ENCODE results near the gene ARMC5.

DNA sequence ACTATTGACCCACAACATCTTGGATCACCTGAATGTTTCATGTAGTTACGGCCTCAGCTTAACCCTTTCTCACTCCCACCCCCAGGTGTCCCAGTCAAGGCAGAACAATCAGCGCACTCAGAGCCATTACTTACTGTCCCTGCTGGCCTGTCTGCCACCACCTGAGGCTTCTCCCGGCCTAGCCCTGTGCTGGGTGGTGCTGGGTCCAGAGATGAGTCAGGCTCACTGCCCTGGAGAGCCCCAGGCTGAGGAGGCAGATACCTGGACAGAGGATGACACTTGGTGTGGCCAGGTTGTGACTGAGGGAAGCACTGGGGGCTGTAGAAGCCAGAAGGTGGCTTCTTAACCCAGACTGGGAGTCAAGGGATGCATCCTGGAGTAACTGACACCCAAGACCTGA is 19.7 kb downstream of the ARMC5 start:
- TF ChIP-seq, protein P1, sequence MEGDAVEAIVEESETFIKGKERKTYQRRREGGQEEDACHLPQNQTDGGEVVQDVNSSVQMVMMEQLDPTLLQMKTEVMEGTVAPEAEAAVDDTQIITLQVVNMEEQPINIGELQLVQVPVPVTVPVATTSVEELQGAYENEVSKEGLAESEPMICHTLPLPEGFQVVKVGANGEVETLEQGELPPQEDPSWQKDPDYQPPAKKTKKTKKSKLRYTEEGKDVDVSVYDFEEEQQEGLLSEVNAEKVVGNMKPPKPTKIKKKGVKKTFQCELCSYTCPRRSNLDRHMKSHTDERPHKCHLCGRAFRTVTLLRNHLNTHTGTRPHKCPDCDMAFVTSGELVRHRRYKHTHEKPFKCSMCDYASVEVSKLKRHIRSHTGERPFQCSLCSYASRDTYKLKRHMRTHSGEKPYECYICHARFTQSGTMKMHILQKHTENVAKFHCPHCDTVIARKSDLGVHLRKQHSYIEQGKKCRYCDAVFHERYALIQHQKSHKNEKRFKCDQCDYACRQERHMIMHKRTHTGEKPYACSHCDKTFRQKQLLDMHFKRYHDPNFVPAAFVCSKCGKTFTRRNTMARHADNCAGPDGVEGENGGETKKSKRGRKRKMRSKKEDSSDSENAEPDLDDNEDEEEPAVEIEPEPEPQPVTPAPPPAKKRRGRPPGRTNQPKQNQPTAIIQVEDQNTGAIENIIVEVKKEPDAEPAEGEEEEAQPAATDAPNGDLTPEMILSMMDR (IDR thresholded peaks at IDR 0.05): no peak
- TF ChIP-seq POLR2A (IDR thresholded peaks at IDR 0.05): no peak
- TF ChIP-seq EP300 (IDR thresholded peaks at IDR 0.05): no peak
